Measurements from ENCODE around the gene RPS6KA3. TPM values are rescaled to one million over a fixed set of nuclear protein-coding genes. Genes with fewer than 3 reads are reported as not detected.

RPS6KA3 gene
- total RNA-seq, 4 donors from 2014 or later: 41.1 to 56.7 (median 50.7) TPM

GRCh38 chrX:20159797-20160385 is 106.8 kb downstream of the RPS6KA3 start:
- H3K27ac ChIP-seq: no peak overlapping the region
- H3K4me1 ChIP-seq: no peaks in the 10 kb centered on the region
- H3K27me3 ChIP-seq: no peaks in the 10 kb centered on the region
- no peak overlapping the region for H3K4me3 ChIP-seq
- TF ChIP-seq POLR2A (IDR thresholded peaks at IDR 0.05) (no peak), CTCF (IDR thresholded peaks at IDR 0.05) (no peak)
- DNase-seq: no peak
- H3K9me3 ChIP-seq: no peaks in the 10 kb centered on the region
- peaks cover 0 to 40% (median 0%) of the 10 kb centered on the region in 3 donors for H3K36me3 ChIP-seq

GRCh38 chrX:20151689-20152088 is 115.0 kb downstream of the RPS6KA3 start:
- H3K9me3 ChIP-seq: no peaks in the 10 kb centered on the region
- no peak for TF ChIP-seq CTCF (IDR thresholded peaks at IDR 0.05)
- TF ChIP-seq POLR2A (IDR thresholded peaks at IDR 0.05): no peak
- H3K4me3 ChIP-seq: no peak overlapping the region
- no peak overlapping the region for H3K27ac ChIP-seq
- peaks cover 0 to 34% (median 0%) of the 10 kb centered on the region in 3 donors for H3K36me3 ChIP-seq
- DNase-seq: no peak
- no peaks in the 10 kb centered on the region for H3K27me3 ChIP-seq
- no peaks in the 10 kb centered on the region for H3K4me1 ChIP-seq

- no peak for DNase-seq
- no peak overlapping the region for H3K27ac ChIP-seq
- H3K9me3 ChIP-seq: no peaks in the 10 kb centered on the region
- H3K36me3 ChIP-seq: peaks cover 0 to 14% (median 0%) of the 10 kb centered on the region in 3 donors
- H3K4me3 ChIP-seq: no peak overlapping the region
- TF ChIP-seq POLR2A (IDR thresholded peaks at IDR 0.05): no peak
- TF ChIP-seq CTCF (IDR thresholded peaks at IDR 0.05): no peak
- H3K27me3 ChIP-seq: no peaks in the 10 kb centered on the region
- H3K4me1 ChIP-seq: no peaks in the 10 kb centered on the region
Observed at GRCh38 chrX:20149326-20149725, 117.4 kb downstream of the RPS6KA3 start.

- Histone ChIP-seq H3K27ac (no peak overlapping the region), H3K9me3 (no peaks in the 10 kb centered on the region), H3K4me3 (no peak overlapping the region), H3K4me1 (no peaks in the 10 kb centered on the region), H3K36me3 (no peaks in the 10 kb centered on the region), H3K27me3 (no peaks in the 10 kb centered on the region)
- TF ChIP-seq CTCF (IDR thresholded peaks at IDR 0.05): no peak
- DNase-seq: no peak
Observed at GRCh38 chrX:20147561-20147960, 119.1 kb downstream of the RPS6KA3 start.

- no peaks in the 10 kb centered on the region for H3K36me3 ChIP-seq
- no peak overlapping the region for H3K27ac ChIP-seq
- H3K27me3 ChIP-seq: no peaks in the 10 kb centered on the region
- TF ChIP-seq POLR2A (IDR thresholded peaks at IDR 0.05): no peak
- TF ChIP-seq CTCF (IDR thresholded peaks at IDR 0.05): no peak
- H3K9me3 ChIP-seq: no peaks in the 10 kb centered on the region
- H3K4me1 ChIP-seq: peaks cover 0 to 5% (median 1%) of the 10 kb centered on the region in 4 donors
- DNase-seq: no peak
- H3K4me3 ChIP-seq: no peak overlapping the region
Observed at GRCh38 chrX:20144491-20144890, 122.2 kb downstream of the RPS6KA3 start.

GRCh38 chrX:20143561-20143960 is 123.1 kb downstream of the RPS6KA3 start:
- Histone ChIP-seq H3K4me1 (peaks cover 0 to 13% (median 1%) of the 10 kb centered on the region in 4 donors), H3K9me3 (no peaks in the 10 kb centered on the region), H3K4me3 (no peak overlapping the region), H3K27ac (peak overlapping the region in 1 of 4 donors; percentile 88), H3K36me3 (no peaks in the 10 kb centered on the region), H3K27me3 (no peaks in the 10 kb centered on the region)
- no peak for DNase-seq
- TF ChIP-seq CTCF (IDR thresholded peaks at IDR 0.05) (no peak), POLR2A (IDR thresholded peaks at IDR 0.05) (no peak)

All from Peyer's patch (tissue), 4 donors.